HEK293T (cell line): ENCODE measurements around the gene ETV6.

Experiments used
- BHLHE40 ChIP-seq: fragments of 450-650 bp; IDR thresholded peaks from 2 replicates; pipeline ENCODE4 v1.6.1; 2016; ENCODE audit warnings: mild to moderate bottlenecking, moderate library complexity, borderline replicate concordance
- FOXK2 ChIP-seq: fragments of 450-650 bp; IDR thresholded peaks from 2 replicates; pipeline ENCODE4 v1.6.1; 2016; ENCODE audit warnings: mild to moderate bottlenecking
- TF ChIP-seq, protein P1 (sequence below): fragments of 450-650 bp; IDR thresholded peaks from 2 replicates; pipeline ENCODE4 v1.6.1; 2016

DNA sequence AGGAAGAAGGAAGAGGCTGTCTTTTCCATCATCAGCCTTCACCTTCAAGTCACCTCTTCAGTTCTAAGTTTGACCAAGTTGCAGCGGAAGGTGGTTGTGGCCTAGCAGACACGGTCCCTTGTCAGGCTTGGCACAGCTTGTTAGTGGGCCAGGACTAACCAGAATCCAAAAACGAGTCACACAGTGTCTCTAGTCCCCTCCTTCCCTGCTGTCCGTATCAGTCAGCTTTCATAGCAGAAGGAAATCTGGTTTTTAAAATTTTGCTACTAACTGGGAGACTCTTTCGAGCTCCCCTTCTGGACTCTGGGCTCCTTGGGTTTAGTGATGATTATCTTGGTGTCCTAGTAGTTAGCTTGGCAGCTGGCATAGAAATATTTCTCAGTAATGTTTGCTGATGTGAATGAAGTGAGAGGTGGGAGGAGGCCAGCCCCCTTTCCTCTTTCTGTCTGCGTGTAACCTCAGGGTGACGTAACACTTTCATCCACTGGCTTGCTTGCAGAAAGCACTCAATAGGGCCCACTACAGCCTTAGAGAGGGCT is 3.8 kb downstream of the ETV6 start:
- TF ChIP-seq BHLHE40 (no peak), FOXK2 (no peak)
- TF ChIP-seq, protein P1, sequence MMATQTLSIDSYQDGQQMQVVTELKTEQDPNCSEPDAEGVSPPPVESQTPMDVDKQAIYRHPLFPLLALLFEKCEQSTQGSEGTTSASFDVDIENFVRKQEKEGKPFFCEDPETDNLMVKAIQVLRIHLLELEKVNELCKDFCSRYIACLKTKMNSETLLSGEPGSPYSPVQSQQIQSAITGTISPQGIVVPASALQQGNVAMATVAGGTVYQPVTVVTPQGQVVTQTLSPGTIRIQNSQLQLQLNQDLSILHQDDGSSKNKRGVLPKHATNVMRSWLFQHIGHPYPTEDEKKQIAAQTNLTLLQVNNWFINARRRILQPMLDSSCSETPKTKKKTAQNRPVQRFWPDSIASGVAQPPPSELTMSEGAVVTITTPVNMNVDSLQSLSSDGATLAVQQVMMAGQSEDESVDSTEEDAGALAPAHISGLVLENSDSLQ, result no peak
